Measurements from ENCODE around the gene POLR1H.

Gene POLR1H

DNA sequence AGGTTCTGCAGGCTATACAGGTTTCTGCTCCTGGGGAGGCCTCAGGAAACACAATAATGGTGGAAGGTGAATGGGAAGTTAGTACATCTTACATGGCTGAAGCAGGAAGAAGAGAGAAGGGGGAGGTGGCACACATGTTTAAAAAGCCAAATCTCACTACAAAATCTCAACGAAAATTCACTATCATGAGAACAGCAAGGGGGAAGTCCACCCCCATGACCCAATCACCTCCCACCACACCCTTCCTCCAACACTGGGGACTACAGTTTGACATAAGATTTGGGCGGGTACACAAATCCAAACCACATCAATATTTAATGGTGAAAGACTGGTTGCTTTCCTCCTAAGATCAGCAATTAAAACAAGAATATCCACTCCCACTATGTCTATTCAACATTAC is 13.8 kb upstream of the POLR1H start:
- DNase-seq = no peak
- no peaks in the 10 kb centered on the region for H3K9me3 ChIP-seq
- no peaks in the 10 kb centered on the region for H3K36me3 ChIP-seq
- H3K4me1 ChIP-seq = peaks cover 7% of the 10 kb centered on the region; the same call in 1 of the 2 replicates
- TF ChIP-seq, protein P1, sequence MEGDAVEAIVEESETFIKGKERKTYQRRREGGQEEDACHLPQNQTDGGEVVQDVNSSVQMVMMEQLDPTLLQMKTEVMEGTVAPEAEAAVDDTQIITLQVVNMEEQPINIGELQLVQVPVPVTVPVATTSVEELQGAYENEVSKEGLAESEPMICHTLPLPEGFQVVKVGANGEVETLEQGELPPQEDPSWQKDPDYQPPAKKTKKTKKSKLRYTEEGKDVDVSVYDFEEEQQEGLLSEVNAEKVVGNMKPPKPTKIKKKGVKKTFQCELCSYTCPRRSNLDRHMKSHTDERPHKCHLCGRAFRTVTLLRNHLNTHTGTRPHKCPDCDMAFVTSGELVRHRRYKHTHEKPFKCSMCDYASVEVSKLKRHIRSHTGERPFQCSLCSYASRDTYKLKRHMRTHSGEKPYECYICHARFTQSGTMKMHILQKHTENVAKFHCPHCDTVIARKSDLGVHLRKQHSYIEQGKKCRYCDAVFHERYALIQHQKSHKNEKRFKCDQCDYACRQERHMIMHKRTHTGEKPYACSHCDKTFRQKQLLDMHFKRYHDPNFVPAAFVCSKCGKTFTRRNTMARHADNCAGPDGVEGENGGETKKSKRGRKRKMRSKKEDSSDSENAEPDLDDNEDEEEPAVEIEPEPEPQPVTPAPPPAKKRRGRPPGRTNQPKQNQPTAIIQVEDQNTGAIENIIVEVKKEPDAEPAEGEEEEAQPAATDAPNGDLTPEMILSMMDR (IDR thresholded peaks at IDR 0.05; ENCODE audit: low read depth, low read length) = no peak
- no peaks in the 10 kb centered on the region for H3K27me3 ChIP-seq
- H3K4me3 ChIP-seq (ENCODE audit: low read depth, low read length) = no peak overlapping the region

GRCh38 chr6:30053682-30054081 is 7.4 kb upstream of the POLR1H start:
- Histone ChIP-seq H3K9me3 (no peaks in the 10 kb centered on the region), H3K36me3 (no peaks in the 10 kb centered on the region), H3K27me3 (no peaks in the 10 kb centered on the region), H3K4me3 (ENCODE audit: low read depth, low read length) (no peak overlapping the region), H3K4me1 (no peaks in the 10 kb centered on the region)
- TF ChIP-seq, protein P1 (IDR thresholded peaks at IDR 0.05; ENCODE audit: low read depth, low read length) = no peak
- DNase-seq = no peak

GRCh38 chr6:30055513-30055912 is 5.6 kb upstream of the POLR1H start:
- DNase-seq = no peak
- Histone ChIP-seq H3K4me1 (no peaks in the 10 kb centered on the region), H3K27me3 (no peaks in the 10 kb centered on the region), H3K9me3 (no peaks in the 10 kb centered on the region), H3K4me3 (ENCODE audit: low read depth, low read length) (no peak overlapping the region), H3K36me3 (no peaks in the 10 kb centered on the region)
- TF ChIP-seq, protein P1 (IDR thresholded peaks at IDR 0.05; ENCODE audit: low read depth, low read length) = no peak

- DNase-seq = peak; percentile 16
- Histone ChIP-seq H3K9me3 (no peaks in the 10 kb centered on the region), H3K36me3 (no peaks in the 10 kb centered on the region; the same call in 1 of the 2 replicates), H3K4me3 (ENCODE audit: low read depth, low read length) (peak overlapping the region; percentile 100), H3K4me1 (no peaks in the 10 kb centered on the region), H3K27me3 (no peaks in the 10 kb centered on the region)
- TF ChIP-seq, protein P1 (IDR thresholded peaks at IDR 0.05; ENCODE audit: low read depth, low read length) = no peak
Measured at GRCh38 chr6:30060606-30061091, 416 bp upstream of the POLR1H start.

GRCh38 chr6:30061858-30062458 is 893 bp downstream of the POLR1H start:
- Histone ChIP-seq H3K27me3 (no peaks in the 10 kb centered on the region), H3K4me3 (ENCODE audit: low read depth, low read length) (peak overlapping the region; percentile 100), H3K9me3 (no peaks in the 10 kb centered on the region), H3K36me3 (no peaks in the 10 kb centered on the region; the same call in 1 of the 2 replicates), H3K4me1 (no peaks in the 10 kb centered on the region)
- TF ChIP-seq, protein P1 (IDR thresholded peaks at IDR 0.05; ENCODE audit: low read depth, low read length) = no peak
- DNase-seq = no peak

GRCh38 chr6:30062471-30063178 is 1.6 kb downstream of the POLR1H start:
- Histone ChIP-seq H3K36me3 (no peaks in the 10 kb centered on the region; the same call in 1 of the 2 replicates), H3K4me3 (ENCODE audit: low read depth, low read length) (peak overlapping the region; percentile 100), H3K27me3 (no peaks in the 10 kb centered on the region), H3K4me1 (peaks cover under 1% of the 10 kb centered on the region; the same call in 1 of the 2 replicates), H3K9me3 (no peaks in the 10 kb centered on the region; the same call in 1 of the 2 replicates)
- TF ChIP-seq, protein P1 (IDR thresholded peaks at IDR 0.05; ENCODE audit: low read depth, low read length) = no peak
- no peak for DNase-seq

Measured in BE2C (cell line).